ENCODE measurements around the gene DIPK1B. TPM values are rescaled to one million over a fixed set of nuclear protein-coding genes. Genes with fewer than 3 reads are reported as not detected.

DIPK1B gene
- total RNA-seq, 1 experiment from 2014 or later = 26.3 TPM

- ChIA-PET POLR2A (ENCODE audit: unreplicated experiment) (no interaction called here), CTCF (no interaction called here)
- ATAC-seq (no peak), DNase-seq (no peak)
- no peak for TF ChIP-seq CTCF (conservative IDR thresholded peaks at IDR 0.05; ENCODE audit: low read depth, low read length)
- TF ChIP-seq EZH2phosphoT487 (IDR thresholded peaks at IDR 0.05; ENCODE audit: borderline replicate concordance, low read length) = no peak
- no peak for TF ChIP-seq EZH2 (IDR thresholded peaks at IDR 0.05; ENCODE audit: low read length, unreplicated experiment)
- no peaks in the 10 kb centered on the region for H3K9me3 ChIP-seq (ENCODE audit: low read length)
- H2AFZ ChIP-seq (ENCODE audit: low read length) = no peak overlapping the region
- BruUV-seq (replicated peaks) = no TSS peak
- intact Hi-C loops (cut with micrococcal nuclease) = no loop called here
- no peak overlapping the region for H3K4me2 ChIP-seq (ENCODE audit: low read length)
- no peaks in the 10 kb centered on the region for H3K36me3 ChIP-seq (ENCODE audit: low read depth, low read length)
- H3K9ac ChIP-seq (ENCODE audit: low read length) = no peak overlapping the region
- H3K27me3 ChIP-seq (ENCODE audit: low read length) = no peaks in the 10 kb centered on the region
- H3K4me1 ChIP-seq (ENCODE audit: insufficient read depth, low read length) = no peaks in the 10 kb centered on the region
- H3K27ac ChIP-seq (ENCODE audit: low read length) = no peak overlapping the region
- H4K20me1 ChIP-seq (ENCODE audit: low read length) = no peaks in the 10 kb centered on the region
- H3K4me3 ChIP-seq (ENCODE audit: low read length) = no peak overlapping the region
- no peaks in the 10 kb centered on the region for H3F3A ChIP-seq (ENCODE audit: low read length, unreplicated experiment)
- no peaks in the 10 kb centered on the region for H3K79me2 ChIP-seq (ENCODE audit: low read length)
- H3K9me2 ChIP-seq (replicated peaks; ENCODE audit: low read length) = no peaks in the 10 kb centered on the region
Measured at GRCh38 chr9:136705564-136705963, 6.8 kb upstream of the DIPK1B start.

- DNase-seq (no peak), ATAC-seq (no peak)
- Histone ChIP-seq H3K27me3 (ENCODE audit: low read length) (no peaks in the 10 kb centered on the region), H3K36me3 (ENCODE audit: low read depth, low read length) (no peaks in the 10 kb centered on the region), H3K4me1 (ENCODE audit: insufficient read depth, low read length) (no peaks in the 10 kb centered on the region), H3K9me3 (ENCODE audit: low read length) (no peaks in the 10 kb centered on the region), H3K27ac (ENCODE audit: low read length) (no peak overlapping the region), H3F3A (ENCODE audit: low read length, unreplicated experiment) (no peaks in the 10 kb centered on the region), H3K4me3 (ENCODE audit: low read length) (no peak overlapping the region), H2AFZ (ENCODE audit: low read length) (no peak overlapping the region), H3K79me2 (ENCODE audit: low read length) (no peaks in the 10 kb centered on the region), H4K20me1 (ENCODE audit: low read length) (no peaks in the 10 kb centered on the region), H3K4me2 (ENCODE audit: low read length) (no peak overlapping the region), H3K9me2 (replicated peaks; ENCODE audit: low read length) (no peaks in the 10 kb centered on the region), H3K9ac (ENCODE audit: low read length) (no peak overlapping the region)
- TF ChIP-seq CTCF (conservative IDR thresholded peaks at IDR 0.05; ENCODE audit: low read depth, low read length) (no peak), EZH2phosphoT487 (IDR thresholded peaks at IDR 0.05; ENCODE audit: borderline replicate concordance, low read length) (no peak), EZH2 (IDR thresholded peaks at IDR 0.05; ENCODE audit: low read length, unreplicated experiment) (no peak)
- intact Hi-C loops (cut with micrococcal nuclease) = no loop called here
- POLR2A ChIA-PET (ENCODE audit: unreplicated experiment) = no interaction called here
- CTCF ChIA-PET = no interaction called here
- no TSS peak for BruUV-seq (replicated peaks)
Measured at GRCh38 chr9:136707011-136707410, 5.4 kb upstream of the DIPK1B start.

DNA sequence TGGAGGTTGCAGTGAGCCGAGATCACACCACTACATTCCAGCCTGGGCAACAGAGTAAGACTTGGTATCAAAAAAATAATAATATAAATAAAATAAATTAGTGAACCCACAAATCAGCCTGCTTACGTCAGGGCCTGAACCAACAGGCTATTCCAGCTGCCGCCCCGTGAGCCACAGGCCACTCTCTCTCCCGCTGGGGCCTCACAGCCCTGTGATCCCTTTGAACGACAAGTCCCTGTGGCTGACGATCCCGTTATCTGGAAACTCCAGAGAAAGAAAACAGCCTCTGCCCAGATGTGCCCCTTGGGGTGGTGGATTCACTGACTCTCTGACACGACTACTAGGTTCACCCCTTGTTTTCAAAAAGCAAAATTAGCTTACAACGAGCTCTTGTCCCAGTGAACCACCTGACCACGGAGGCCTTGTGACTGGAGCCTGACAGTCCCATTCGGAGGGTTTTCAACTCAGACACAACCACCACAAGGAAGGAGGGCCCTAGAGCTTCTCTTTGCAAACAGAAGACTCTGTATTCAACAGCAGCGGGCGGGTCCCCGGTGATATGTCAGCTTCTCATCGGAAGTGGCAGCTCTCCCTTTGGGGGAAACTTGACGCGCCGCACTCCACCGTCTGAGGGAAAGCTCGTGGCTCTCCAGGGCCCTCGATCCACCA lies 4.4 kb upstream of the DIPK1B start:
- H3K27me3 ChIP-seq (ENCODE audit: low read length) = no peaks in the 10 kb centered on the region
- no peak overlapping the region for H2AFZ ChIP-seq (ENCODE audit: low read length)
- no peak overlapping the region for H3K4me2 ChIP-seq (ENCODE audit: low read length)
- no peaks in the 10 kb centered on the region for H3K9me2 ChIP-seq (replicated peaks; ENCODE audit: low read length)
- no peak overlapping the region for H3K9ac ChIP-seq (ENCODE audit: low read length)
- no peaks in the 10 kb centered on the region for H3F3A ChIP-seq (ENCODE audit: low read length, unreplicated experiment)
- H3K79me2 ChIP-seq (ENCODE audit: low read length) = no peaks in the 10 kb centered on the region
- H3K27ac ChIP-seq (ENCODE audit: low read length) = no peak overlapping the region
- H3K4me1 ChIP-seq (ENCODE audit: insufficient read depth, low read length) = no peaks in the 10 kb centered on the region
- POLR2A ChIA-PET (ENCODE audit: unreplicated experiment) = no interaction called here
- BruUV-seq (replicated peaks) = no TSS peak
- DNase-seq = no peak
- TF ChIP-seq CTCF (conservative IDR thresholded peaks at IDR 0.05; ENCODE audit: low read depth, low read length) (no peak), EZH2 (IDR thresholded peaks at IDR 0.05; ENCODE audit: low read length, unreplicated experiment) (no peak), EZH2phosphoT487 (IDR thresholded peaks at IDR 0.05; ENCODE audit: borderline replicate concordance, low read length) (no peak)
- CTCF ChIA-PET = no interaction called here
- intact Hi-C loops (cut with micrococcal nuclease) = no loop called here
- no peak overlapping the region for H3K4me3 ChIP-seq (ENCODE audit: low read length)
- no peaks in the 10 kb centered on the region for H4K20me1 ChIP-seq (ENCODE audit: low read length)
- no peaks in the 10 kb centered on the region for H3K36me3 ChIP-seq (ENCODE audit: low read depth, low read length)
- no peak for ATAC-seq
- no peaks in the 10 kb centered on the region for H3K9me3 ChIP-seq (ENCODE audit: low read length)
